NCI-H82 treated with DMSO at 0.1 percent for 48 hours (cell line): ENCODE measurements around the gene ADAM10.

Experiments
- DNase-seq: peaks from one replicate; lab custom pipeline; 2025; ENCODE audit not compliant: unreplicated experiment; lab: John Stamatoyannopoulos, UW

The ADAM10 gene

GRCh38 chr15:58684036-58684710, 65.3 kb downstream of the ADAM10 start:
- no peak for DNase-seq

- DNase-seq, result no peak
Observed at GRCh38 chr15:58682234-58682633, 67.3 kb downstream of the ADAM10 start.

- no peak for DNase-seq
Observed at GRCh38 chr15:58678683-58679082, 70.8 kb downstream of the ADAM10 start.

- no peak for DNase-seq
Observed at GRCh38 chr15:58677426-58677825, 72.1 kb downstream of the ADAM10 start.

GRCh38 chr15:58676766-58677165, 72.7 kb downstream of the ADAM10 start:
- no peak for DNase-seq

- DNase-seq, result no peak
Observed at GRCh38 chr15:58671186-58671585, 78.3 kb downstream of the ADAM10 start.

GRCh38 chr15:58669108-58669507, 80.4 kb downstream of the ADAM10 start:
- DNase-seq, result no peak

- no peak for DNase-seq
Observed at GRCh38 chr15:58666957-58667356, 82.5 kb downstream of the ADAM10 start.

GRCh38 chr15:58665672-58666071, 83.8 kb downstream of the ADAM10 start:
- no peak for DNase-seq

- DNase-seq, result peak; percentile 49
Observed at GRCh38 chr15:58650102-58650501, 99.4 kb downstream of the ADAM10 start.

GRCh38 chr15:58649175-58649574, 100.3 kb downstream of the ADAM10 start:
- no peak for DNase-seq

- DNase-seq, result no peak
Observed at GRCh38 chr15:58643996-58644395, 105.5 kb downstream of the ADAM10 start.

GRCh38 chr15:58641660-58642059, 107.8 kb downstream of the ADAM10 start:
- DNase-seq, result no peak

GRCh38 chr15:58639992-58640391, 109.5 kb downstream of the ADAM10 start:
- no peak for DNase-seq

- DNase-seq, result no peak
Observed at GRCh38 chr15:58639002-58639756, 110.3 kb downstream of the ADAM10 start.

GRCh38 chr15:58632789-58633188, 116.7 kb downstream of the ADAM10 start:
- no peak for DNase-seq

- DNase-seq, result no peak
Observed at GRCh38 chr15:58631319-58631718, 118.2 kb downstream of the ADAM10 start.

GRCh38 chr15:58629625-58630024, 119.9 kb downstream of the ADAM10 start:
- no peak for DNase-seq

GRCh38 chr15:58628206-58628947, 121.1 kb downstream of the ADAM10 start:
- no peak for DNase-seq

GRCh38 chr15:58627701-58628100, 121.8 kb downstream of the ADAM10 start:
- no peak for DNase-seq

- no peak for DNase-seq
Observed at GRCh38 chr15:58627046-58627445, 122.5 kb downstream of the ADAM10 start.

- no peak for DNase-seq
Observed at GRCh38 chr15:58626378-58626777, 123.1 kb downstream of the ADAM10 start.
